Breast epithelium (tissue), 3 donors: Measurements from ENCODE around the gene ISG20.

ENCODE experiments used
- CTCF ChIP-seq, 3 donors: fragments of 450-650 bp; IDR thresholded peaks; one replicate each; pipeline ENCODE4 v1.5.1; 2016 to 2017; ENCODE audit warnings: antibody characterized with exemption in 3 of 3, mild to moderate bottlenecking in 3 of 3, moderate library complexity in 3 of 3
- POLR2AphosphoS5 ChIP-seq, 3 donors: sonication (generic); formaldehyde crosslinking; IDR thresholded peaks; one replicate each; pipeline ENCODE4 v1.6.1; 2017; ENCODE audit warnings: antibody characterized with exemption in 3 of 3

GRCh38 chr15:88651136-88651732, 12.4 kb downstream of the ISG20 start:
- TF ChIP-seq CTCF (IDR thresholded peaks at IDR 0.05) (no peak), POLR2AphosphoS5 (IDR thresholded peaks at IDR 0.05) (no peak)
